ENCODE measurements around the gene GABBR2. TPM values are rescaled to one million over a fixed set of nuclear protein-coding genes. Genes with fewer than 3 reads are reported as not detected.

GABBR2 gene
- total RNA-seq, 2 experiments from 2014 or later: not detected

DNA sequence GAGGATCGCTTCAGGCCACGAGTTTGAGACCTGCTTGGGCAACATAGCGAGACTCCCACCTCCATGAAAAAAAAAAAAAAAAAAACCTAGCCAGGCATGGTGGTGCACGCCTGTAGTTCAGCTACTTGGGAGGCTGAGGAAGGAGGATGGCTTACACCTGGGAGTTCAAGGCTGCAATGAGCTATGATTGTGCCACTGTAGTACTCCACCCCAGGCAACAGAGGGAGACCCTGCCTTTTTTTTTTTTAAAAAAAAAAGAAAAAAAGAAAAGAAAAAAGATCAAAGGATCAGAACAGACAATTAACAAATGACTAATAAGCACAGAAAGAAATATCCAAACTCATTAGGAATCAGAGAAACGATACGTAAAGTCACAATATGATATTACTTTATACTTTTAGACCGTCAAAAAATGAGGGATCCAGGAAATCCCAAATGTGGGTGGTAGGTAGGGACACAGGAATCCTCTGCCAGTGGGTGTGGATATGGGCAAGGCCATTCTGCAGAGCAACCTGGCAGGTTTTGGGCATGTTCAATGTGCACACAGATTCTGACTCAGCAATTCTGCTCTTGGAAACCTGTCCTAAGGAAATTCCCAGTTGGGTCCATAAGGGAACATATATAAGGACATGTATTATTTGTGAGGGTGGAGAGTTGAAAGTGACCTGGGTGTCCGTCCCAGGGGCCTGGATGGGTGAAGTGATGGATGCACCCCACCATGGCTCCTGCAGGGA, 308.6 kb downstream of the GABBR2 start:
- H3K4me1 Mint-ChIP-seq (ENCODE audit: low read depth): no peaks in the 10 kb centered on the region
- H3K36me3 Mint-ChIP-seq (ENCODE audit: low read depth): no peaks in the 10 kb centered on the region
- peaks cover 29% of the 10 kb centered on the region for H3K27me3 Mint-ChIP-seq
- Histone ChIP-seq H3K4me1 (ENCODE audit: insufficient read depth, low read length) (no peaks in the 10 kb centered on the region), H3K36me3 (ENCODE audit: insufficient read depth, low read length) (no peaks in the 10 kb centered on the region), H3K9me3 (ENCODE audit: control insufficient read depth in 1 of 2, insufficient read depth in 1 of 2, low read length in 2 of 2) (no peaks in the 10 kb centered on the region), H3K27me3 (ENCODE audit: control insufficient read depth in 1 of 2, insufficient read depth in 2 of 2, low read length in 2 of 2) (no peaks in the 10 kb centered on the region), H3K4me3 (ENCODE audit: low read length) (no peak overlapping the region), H3K27ac (ENCODE audit: low read depth in 1 of 2, low read length in 2 of 2) (no peak overlapping the region)
- H3K9me3 Mint-ChIP-seq: no peaks in the 10 kb centered on the region
- no peak overlapping the region for H3K27ac Mint-ChIP-seq
- TF ChIP-seq, protein P1, sequence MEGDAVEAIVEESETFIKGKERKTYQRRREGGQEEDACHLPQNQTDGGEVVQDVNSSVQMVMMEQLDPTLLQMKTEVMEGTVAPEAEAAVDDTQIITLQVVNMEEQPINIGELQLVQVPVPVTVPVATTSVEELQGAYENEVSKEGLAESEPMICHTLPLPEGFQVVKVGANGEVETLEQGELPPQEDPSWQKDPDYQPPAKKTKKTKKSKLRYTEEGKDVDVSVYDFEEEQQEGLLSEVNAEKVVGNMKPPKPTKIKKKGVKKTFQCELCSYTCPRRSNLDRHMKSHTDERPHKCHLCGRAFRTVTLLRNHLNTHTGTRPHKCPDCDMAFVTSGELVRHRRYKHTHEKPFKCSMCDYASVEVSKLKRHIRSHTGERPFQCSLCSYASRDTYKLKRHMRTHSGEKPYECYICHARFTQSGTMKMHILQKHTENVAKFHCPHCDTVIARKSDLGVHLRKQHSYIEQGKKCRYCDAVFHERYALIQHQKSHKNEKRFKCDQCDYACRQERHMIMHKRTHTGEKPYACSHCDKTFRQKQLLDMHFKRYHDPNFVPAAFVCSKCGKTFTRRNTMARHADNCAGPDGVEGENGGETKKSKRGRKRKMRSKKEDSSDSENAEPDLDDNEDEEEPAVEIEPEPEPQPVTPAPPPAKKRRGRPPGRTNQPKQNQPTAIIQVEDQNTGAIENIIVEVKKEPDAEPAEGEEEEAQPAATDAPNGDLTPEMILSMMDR (IDR thresholded peaks at IDR 0.05): no peak
- ATAC-seq (ENCODE audit: poor library complexity) (no peak), DNase-seq (no peak)
- CTCF ChIA-PET: no interaction called here
- POLR2A ChIA-PET: no interaction called here
- no peak overlapping the region for H3K4me3 Mint-ChIP-seq
- intact Hi-C loops (cut with DNase I, micrococcal nuclease): no loop called here

DNA sequence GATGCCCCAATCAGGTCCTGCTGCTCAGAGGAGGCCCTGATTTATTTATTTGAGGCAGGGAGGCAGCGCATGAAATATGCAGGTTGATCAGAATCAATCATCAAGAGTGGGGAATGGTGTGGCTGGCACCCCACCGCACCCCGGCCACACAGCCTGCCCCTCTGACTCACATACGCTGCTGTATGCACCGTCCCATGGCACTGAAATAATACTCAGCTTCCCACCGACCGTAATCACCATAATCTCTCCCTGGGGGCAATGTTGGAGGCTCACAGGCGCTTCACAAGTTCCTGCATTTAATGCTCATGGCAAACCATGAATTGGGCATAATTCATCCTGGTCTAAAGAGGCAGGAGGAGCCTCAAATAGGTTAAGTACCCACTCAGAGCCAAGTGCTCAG, 312.1 kb downstream of the GABBR2 start:
- H3K9me3 ChIP-seq (ENCODE audit: control insufficient read depth in 1 of 2, insufficient read depth in 1 of 2, low read length in 2 of 2): no peaks in the 10 kb centered on the region
- CTCF ChIA-PET: no interaction called here

GRCh38 chr9:98396236-98396635, 312.5 kb downstream of the GABBR2 start:
- H3K27me3 ChIP-seq (ENCODE audit: control insufficient read depth in 1 of 2, insufficient read depth in 2 of 2, low read length in 2 of 2): no peaks in the 10 kb centered on the region
- Mint-ChIP-seq H3K4me1 (ENCODE audit: low read depth) (peaks cover 11% of the 10 kb centered on the region), H3K27ac (no peak overlapping the region), H3K4me3 (no peak overlapping the region), H3K9me3 (peaks cover 3% of the 10 kb centered on the region), H3K36me3 (ENCODE audit: low read depth) (no peaks in the 10 kb centered on the region), H3K27me3 (peaks cover 35% of the 10 kb centered on the region)
- H3K27ac ChIP-seq (ENCODE audit: low read depth in 1 of 2, low read length in 2 of 2): no peak overlapping the region
- H3K9me3 ChIP-seq (ENCODE audit: control insufficient read depth in 1 of 2, insufficient read depth in 1 of 2, low read length in 2 of 2): no peaks in the 10 kb centered on the region
- POLR2A ChIA-PET: interaction anchor here (0.6 kb wide), 1 partner anchor 266 kb away, joined by 3 read pairs; no protein-coding TSS in a partner anchor
- ATAC-seq (ENCODE audit: poor library complexity): no peak
- TF ChIP-seq, protein P1 (IDR thresholded peaks at IDR 0.05): no peak
- intact Hi-C loops (cut with DNase I, micrococcal nuclease): no loop called here
- H3K36me3 ChIP-seq (ENCODE audit: insufficient read depth, low read length): no peaks in the 10 kb centered on the region
- DNase-seq: no peak
- CTCF ChIA-PET: no interaction called here
- H3K4me3 ChIP-seq (ENCODE audit: low read length): no peak overlapping the region
- H3K4me1 ChIP-seq (ENCODE audit: insufficient read depth, low read length): peaks cover 10% of the 10 kb centered on the region

More for the DNA sequence above, 312.1 kb downstream of the GABBR2 start:
- DNase-seq (no peak), ATAC-seq (ENCODE audit: poor library complexity) (no peak)
- Mint-ChIP-seq H3K4me3 (no peak overlapping the region), H3K27ac (no peak overlapping the region), H3K36me3 (ENCODE audit: low read depth) (no peaks in the 10 kb centered on the region), H3K27me3 (peaks cover 35% of the 10 kb centered on the region), H3K4me1 (ENCODE audit: low read depth) (peaks cover 7% of the 10 kb centered on the region), H3K9me3 (peaks cover 3% of the 10 kb centered on the region)
- no peak overlapping the region for H3K27ac ChIP-seq (ENCODE audit: low read depth in 1 of 2, low read length in 2 of 2)
- no peak overlapping the region for H3K4me3 ChIP-seq (ENCODE audit: low read length)
- H3K4me1 ChIP-seq (ENCODE audit: insufficient read depth, low read length): peaks cover 7% of the 10 kb centered on the region
- POLR2A ChIA-PET: no interaction called here
- no peaks in the 10 kb centered on the region for H3K36me3 ChIP-seq (ENCODE audit: insufficient read depth, low read length)
- intact Hi-C loops (cut with DNase I, micrococcal nuclease): no loop called here
- H3K27me3 ChIP-seq (ENCODE audit: control insufficient read depth in 1 of 2, insufficient read depth in 2 of 2, low read length in 2 of 2): no peaks in the 10 kb centered on the region
- TF ChIP-seq, protein P1 (IDR thresholded peaks at IDR 0.05): no peak

Measured in CD4-positive, alpha-beta T cell (primary cell).